Endothelial cell of umbilical vein (primary cell): ENCODE data around the gene RNF168. TPM values are rescaled to one million over a fixed set of nuclear protein-coding genes. Genes with fewer than 3 reads are reported as not detected.
"Not testable (repeated sequence)": the region's sequence is repeated elsewhere in the genome, so short reads cannot be mapped to it uniquely, and the experiment has no call there.

ENCODE experiments used
- BruUV-seq: library from RNA; stranded (reverse); fragments of 400-500 nt; replicated peaks from 2 replicates; lab custom pipeline; 2021; lab: Mats Ljungman, UMichigan
- CTCF ChIA-PET: fragments of 300-600, 350-600 bp; sonication (Branson Sonifier 250); formaldehyde crosslinking; loops from one replicate; lab custom pipeline; 2021; ENCODE audit warnings: antibody characterized with exemption, inconsistent platforms; lab: Charles Lee
- POLR2A ChIA-PET: fragments of 300-600, 350-600 bp; sonication (Branson Sonifier 250); formaldehyde crosslinking; loops from one replicate; lab custom pipeline; 2021; ENCODE audit warnings: antibody characterized with exemption, inconsistent platforms; lab: Charles Lee
- DNase-seq: peaks from one replicate; pipeline ENCODE4 v3.0.0-alpha.2; 2011; ENCODE audit warnings: low read depth, low spot score
- FAIRE-seq: peaks from 2 replicates; lab custom pipeline; 2011; peaks lifted over from hg19 to GRCh38; lab: Jason Lieb, UNC
- H2AFZ ChIP-seq: 2 replicates; pipeline ENCODE4 v1.6.0; 2012; ENCODE audit warnings: low read depth, low read length, control low read depth, inconsistent platforms
- H3K27ac ChIP-seq: 2 replicates; pipeline ENCODE4 v1.5.1; 2011; ENCODE audit warnings: low read depth, mild to moderate bottlenecking, control low read depth, low read length, moderate library complexity; ENCODE audit not compliant: insufficient read depth
- H3K27me3 ChIP-seq, 2 experiments: 2 replicates each; pipeline versions ENCODE4 v1.6.0 to v1.6.1; 2011; ENCODE audit warnings: low read length in 2 of 2, mixed read lengths in 1 of 2; ENCODE audit not compliant: control insufficient read depth in 2 of 2, insufficient read depth in 2 of 2
- H3K36me3 ChIP-seq, 2 experiments: 2 replicates in 1 of 2; 3 replicates in 1 of 2; pipeline ENCODE4 v1.5.1; 2011; ENCODE audit warnings: low read length in 2 of 2, mild to moderate bottlenecking in 1 of 2, moderate library complexity in 1 of 2; ENCODE audit not compliant: control insufficient read depth in 2 of 2, insufficient read depth in 2 of 2; ENCODE audit errors: extremely low read depth in 1 of 2
- H3K4me1 ChIP-seq: 3 replicates; pipeline ENCODE4 v1.5.1; 2011; ENCODE audit warnings: mild to moderate bottlenecking, low read length; ENCODE audit not compliant: control insufficient read depth, insufficient read depth; ENCODE audit errors: extremely low read depth
- H3K4me2 ChIP-seq: 2 replicates; pipeline ENCODE4 v1.6.1; 2011; ENCODE audit warnings: low read length, control low read depth, mixed read lengths; ENCODE audit not compliant: insufficient read depth
- H3K4me3 ChIP-seq, 3 experiments: fragments of 200-600 bp in 1 of 3; sonication (generic), shearing (Covaris generic) in 1 of 3; replicated peaks in 1 of 3; 2 replicates each; pipeline ENCODE4 v1.5.1; 2011 to 2016; ENCODE audit warnings: control low read depth in 3 of 3, low read length in 3 of 3, mild to moderate bottlenecking in 2 of 3, inconsistent platforms in 1 of 3, low read depth in 1 of 3, moderate library complexity in 1 of 3; ENCODE audit not compliant: insufficient read depth in 1 of 3
- H3K79me2 ChIP-seq: 2 replicates; pipeline ENCODE4 v1.6.0; 2012; ENCODE audit warnings: low read length, inconsistent platforms; ENCODE audit not compliant: control insufficient read depth, insufficient read depth
- H3K9ac ChIP-seq: replicated peaks from 2 replicates; pipeline ENCODE3; 2011; ENCODE audit warnings: low read length, control low read depth; ENCODE audit not compliant: insufficient read depth; ENCODE audit errors: extremely low read depth
- H3K9me1 ChIP-seq: replicated peaks from 3 replicates; pipeline ENCODE4 v1.6.0; 2011; ENCODE audit warnings: mild to moderate bottlenecking, low read length; ENCODE audit not compliant: control insufficient read depth, insufficient read depth; ENCODE audit errors: extremely low read depth
- H3K9me3 ChIP-seq: replicated peaks from 2 replicates; pipeline ENCODE4 v1.5.1; 2012; ENCODE audit warnings: low read length, inconsistent platforms; ENCODE audit not compliant: control insufficient read depth, insufficient read depth
- H4K20me1 ChIP-seq: replicated peaks from 2 replicates; pipeline ENCODE3; 2011; ENCODE audit warnings: mild to moderate bottlenecking, low read length; ENCODE audit not compliant: control insufficient read depth, insufficient read depth; ENCODE audit errors: extremely low read depth
- EZH2 ChIP-seq: IDR thresholded peaks from 2 replicates; pipeline ENCODE4 v1.6.1; 2012; ENCODE audit warnings: borderline replicate concordance, low read depth, mild to moderate bottlenecking, moderate library complexity, low read length, inconsistent platforms; ENCODE audit not compliant: severe bottlenecking
- GATA2 ChIP-seq: IDR thresholded peaks from 2 replicates; pipeline ENCODE4 v1.7.0; 2011; ENCODE audit warnings: low read depth, mild to moderate bottlenecking, moderate library complexity, mixed read lengths, low read length; ENCODE audit not compliant: insufficient read length, insufficient read depth
- JUN ChIP-seq: IDR thresholded peaks from 2 replicates; pipeline ENCODE4 v1.6.1; 2011; ENCODE audit warnings: borderline replicate concordance, low read depth; ENCODE audit not compliant: insufficient read length, insufficient read depth
- MYC ChIP-seq: IDR thresholded peaks from one replicate; pipeline ENCODE4 v1.6.1; 2011; ENCODE audit warnings: mild to moderate bottlenecking, low read depth, low read length
- POLR2A ChIP-seq: IDR thresholded peaks from 2 replicates; pipeline ENCODE4 v1.6.1; 2012; ENCODE audit warnings: low read depth, mild to moderate bottlenecking, control low read depth, low read length
- POLR2AphosphoS5 ChIP-seq: IDR thresholded peaks from 2 replicates; pipeline ENCODE4 v1.6.1; 2012; ENCODE audit warnings: low read depth, mild to moderate bottlenecking, control low read depth, low read length, moderate library complexity; ENCODE audit not compliant: insufficient read depth
- dilution Hi-C: fragments of 300-500 bp; cut with MboI; formaldehyde crosslinking; loops from one replicate; pipeline ENCODE4 v1.15.0; 2019; ENCODE audit warnings: low sequenced_read_pairs; ENCODE audit not compliant: extremely low pct_ligation_motif_present
- intact Hi-C: fragments of 100-400 bp; cut with micrococcal nuclease; formaldehyde crosslinking; loops from one replicate; pipeline ENCODE4 v1.10.0; 2022
- polyA plus RNA-seq, 4 experiments: library from polyadenylated mRNA; depleted of rRNA in 3 of 4; stranded (reverse) in 3 of 4; unstranded in 1 of 4; fragments of >200 nt; gene quantifications; 2 replicates each; pipeline versions ENCODE4 v1.2.1 to v1.2.3, GENCODE V29; 2011 to 2012; ENCODE audit warnings: missing spikeins in 1 of 4
- total RNA-seq: library from RNA; stranded (reverse); gene quantifications from 2 replicates; pipeline ENCODE4 v1.2.3, GENCODE V29; 2021
- TF ChIP-seq, protein P1 (sequence below), 2 donors: IDR thresholded peaks; 1 replicate in 1 of 2; 2 replicates in 1 of 2; pipeline ENCODE4 v1.5.1; 2011; ENCODE audit warnings: low read length in 2 of 2, mild to moderate bottlenecking in 2 of 2, moderate library complexity in 2 of 2, control low read depth in 1 of 2, inconsistent platforms in 1 of 2, low read depth in 1 of 2; ENCODE audit not compliant: insufficient read depth in 1 of 2; ENCODE audit errors: extremely low read depth in 1 of 2
- TF ChIP-seq, protein P2 (sequence below): IDR thresholded peaks from 2 replicates; pipeline ENCODE4 v1.6.1; 2011; ENCODE audit not compliant: insufficient read depth, insufficient read length

The RNF168 gene
- total and polyA plus RNA-seq, 2 donors (not counting 3 experiments of a cell fraction or from before 2014, with no cell fraction given): 4.0 to 32.9 TPM

DNA sequence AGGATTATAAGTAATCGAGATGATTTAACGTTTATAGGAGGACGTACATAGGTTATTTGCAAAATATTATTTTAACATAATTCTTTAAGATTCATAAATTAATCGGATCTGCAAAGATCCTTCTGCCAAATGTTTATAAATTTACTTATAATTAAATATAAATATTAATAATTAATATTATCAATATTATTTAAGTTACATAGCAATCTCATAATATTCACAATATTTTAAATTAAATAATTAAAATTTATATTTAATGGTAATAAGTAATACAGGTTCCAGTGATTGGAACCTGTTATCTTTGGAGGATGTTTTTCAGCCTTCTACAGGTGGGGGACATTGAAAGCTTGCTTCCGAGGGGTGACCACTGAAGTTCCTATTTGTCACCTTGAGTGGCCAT, 48.7 kb upstream of the RNF168 start:
- Histone ChIP-seq H3K4me3 (no peak overlapping the region), H3K4me2 (no peak overlapping the region), H3K27ac (no peak overlapping the region), H3K79me2 (no peaks in the 10 kb centered on the region), H2AFZ (no peak overlapping the region), H3K9me1 (no peaks in the 10 kb centered on the region), H3K36me3 (no peaks in the 10 kb centered on the region), H3K9ac (no peak overlapping the region), H3K4me1 (peaks cover 14% of the 10 kb centered on the region), H3K9me3 (peaks cover 2% of the 10 kb centered on the region), H3K27me3 (no peaks in the 10 kb centered on the region), H4K20me1 (no peaks in the 10 kb centered on the region)
- POLR2A ChIA-PET: no interaction called here
- BruUV-seq: no TSS peak
- DNase-seq (no peak), FAIRE-seq (no peak)
- no peak for TF ChIP-seq POLR2A
- TF ChIP-seq MYC: no peak
- TF ChIP-seq JUN: no peak
- no peak for TF ChIP-seq EZH2
- no peak for TF ChIP-seq POLR2AphosphoS5
- TF ChIP-seq GATA2: no peak
- TF ChIP-seq, protein P1, sequence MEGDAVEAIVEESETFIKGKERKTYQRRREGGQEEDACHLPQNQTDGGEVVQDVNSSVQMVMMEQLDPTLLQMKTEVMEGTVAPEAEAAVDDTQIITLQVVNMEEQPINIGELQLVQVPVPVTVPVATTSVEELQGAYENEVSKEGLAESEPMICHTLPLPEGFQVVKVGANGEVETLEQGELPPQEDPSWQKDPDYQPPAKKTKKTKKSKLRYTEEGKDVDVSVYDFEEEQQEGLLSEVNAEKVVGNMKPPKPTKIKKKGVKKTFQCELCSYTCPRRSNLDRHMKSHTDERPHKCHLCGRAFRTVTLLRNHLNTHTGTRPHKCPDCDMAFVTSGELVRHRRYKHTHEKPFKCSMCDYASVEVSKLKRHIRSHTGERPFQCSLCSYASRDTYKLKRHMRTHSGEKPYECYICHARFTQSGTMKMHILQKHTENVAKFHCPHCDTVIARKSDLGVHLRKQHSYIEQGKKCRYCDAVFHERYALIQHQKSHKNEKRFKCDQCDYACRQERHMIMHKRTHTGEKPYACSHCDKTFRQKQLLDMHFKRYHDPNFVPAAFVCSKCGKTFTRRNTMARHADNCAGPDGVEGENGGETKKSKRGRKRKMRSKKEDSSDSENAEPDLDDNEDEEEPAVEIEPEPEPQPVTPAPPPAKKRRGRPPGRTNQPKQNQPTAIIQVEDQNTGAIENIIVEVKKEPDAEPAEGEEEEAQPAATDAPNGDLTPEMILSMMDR (IDR thresholded peaks at IDR 0.05; ENCODE audit: extremely low read depth in 1 of 2, insufficient read depth in 1 of 2, low read depth in 1 of 2, low read length in 2 of 2): no peak
- TF ChIP-seq, protein P2, sequence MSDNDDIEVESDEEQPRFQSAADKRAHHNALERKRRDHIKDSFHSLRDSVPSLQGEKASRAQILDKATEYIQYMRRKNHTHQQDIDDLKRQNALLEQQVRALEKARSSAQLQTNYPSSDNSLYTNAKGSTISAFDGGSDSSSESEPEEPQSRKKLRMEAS: no peak
- dilution Hi-C loops: no loop called here
- intact Hi-C loops: no loop called here
- CTCF ChIA-PET: interaction anchor here (1.8 kb wide), 1 partner anchor 23 kb away, joined by 4 read pairs; no protein-coding TSS in a partner anchor

DNA sequence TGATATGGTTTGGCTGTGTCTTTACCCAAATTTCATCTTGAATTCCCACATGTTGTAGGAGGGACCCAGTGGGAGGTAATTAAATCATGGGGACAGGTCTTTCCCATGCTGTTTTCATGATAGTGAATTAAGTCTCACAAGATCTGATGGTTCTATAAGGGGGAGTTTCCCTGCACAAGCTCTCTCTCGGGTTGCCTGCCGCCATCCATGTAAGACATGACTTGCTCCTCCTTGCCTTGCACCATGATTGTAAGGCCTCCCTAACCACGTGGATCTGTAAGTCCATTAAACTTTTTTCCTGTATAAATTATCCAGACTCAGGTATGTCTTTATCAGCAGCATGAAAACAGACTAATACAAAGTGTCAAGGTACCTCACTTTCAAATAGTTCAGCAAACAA, 46.6 kb upstream of the RNF168 start:
- FAIRE-seq, BruUV-seq, intact Hi-C loops, H3K27me3 ChIP-seq, H3K79me2 ChIP-seq, H3K9me3 ChIP-seq, H3K9me1 ChIP-seq, H3K27ac ChIP-seq, DNase-seq, H3K4me2 ChIP-seq, H3K4me1 ChIP-seq, dilution Hi-C loops, POLR2A ChIA-PET, H3K36me3 ChIP-seq, H4K20me1 ChIP-seq, H3K9ac ChIP-seq, H3K4me3 ChIP-seq, H2AFZ ChIP-seq: not testable (repeated sequence)
- CTCF ChIA-PET: interaction anchor here (1.2 kb wide), 1 partner anchor 11 kb away, joined by 4 read pairs; no protein-coding TSS in a partner anchor

DNA sequence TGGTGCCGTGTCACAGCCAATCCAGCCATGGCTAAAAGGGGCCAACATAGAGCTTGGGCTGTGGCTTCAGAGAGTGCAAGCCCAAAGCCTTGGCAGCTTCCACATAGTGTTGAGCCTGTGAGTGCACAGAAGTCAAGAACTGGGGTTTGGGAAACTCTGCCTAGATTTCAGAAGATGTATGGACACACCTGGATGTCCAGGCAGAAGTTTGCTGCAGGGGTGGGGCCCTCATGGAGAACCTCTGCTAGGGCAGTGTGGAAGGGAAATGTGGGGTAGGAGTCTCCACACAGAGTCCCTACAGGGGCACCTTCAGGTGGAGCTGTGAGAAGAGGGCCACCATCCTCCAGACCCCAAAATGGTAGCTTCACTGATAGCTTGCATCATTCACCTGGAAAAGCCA, 45.7 kb upstream of the RNF168 start:
- H3K27ac ChIP-seq, DNase-seq, H3K27me3 ChIP-seq, POLR2A ChIA-PET, H3K9me3 ChIP-seq, H3K9ac ChIP-seq, H3K4me1 ChIP-seq, H3K9me1 ChIP-seq, H3K4me2 ChIP-seq, intact Hi-C loops, FAIRE-seq, dilution Hi-C loops, BruUV-seq, H3K79me2 ChIP-seq, H4K20me1 ChIP-seq, H3K4me3 ChIP-seq, H2AFZ ChIP-seq, H3K36me3 ChIP-seq: not testable (repeated sequence)
- CTCF ChIA-PET: interaction anchor here (1.2 to 2.8 kb wide), 2 partner anchors 10 to 14 kb away, joined by 4 to 8 read pairs; no protein-coding TSS in a partner anchor
